ENCODE data around the gene RNASE8.

Gene RNASE8

GRCh38 chr14:21103411-21103709, 45.7 kb downstream of the RNASE8 start:
- no peak for DNase-seq (ENCODE audit: insufficient read length, low spot score)
- no peak for FAIRE-seq

GRCh38 chr14:21103710-21104447, 46.3 kb downstream of the RNASE8 start:
- peak; percentile 89 for DNase-seq (ENCODE audit: insufficient read length, low spot score)
- no peak for FAIRE-seq

GRCh38 chr14:21104448-21105060, 46.9 kb downstream of the RNASE8 start:
- DNase-seq (ENCODE audit: insufficient read length, low spot score) = peak; percentile 51
- FAIRE-seq = no peak

- DNase-seq (ENCODE audit: insufficient read length, low spot score) (no peak), FAIRE-seq (no peak)
These were observed 47.5 kb downstream of the RNASE8 start for GRCh38 chr14:21105095-21105494.

- DNase-seq (ENCODE audit: insufficient read length, low spot score) (no peak), FAIRE-seq (no peak)
These were observed 48.5 kb downstream of the RNASE8 start for GRCh38 chr14:21106176-21106497.

- FAIRE-seq = no peak
- peak; percentile 62 for DNase-seq (ENCODE audit: insufficient read length, low spot score)
These were observed 49.1 kb downstream of the RNASE8 start for GRCh38 chr14:21106498-21107282.

GRCh38 chr14:21107283-21107800, 49.7 kb downstream of the RNASE8 start:
- FAIRE-seq (no peak), DNase-seq (ENCODE audit: insufficient read length, low spot score) (no peak)
